ENCODE measurements around the gene ADGRF3.

The ADGRF3 gene, protein sequence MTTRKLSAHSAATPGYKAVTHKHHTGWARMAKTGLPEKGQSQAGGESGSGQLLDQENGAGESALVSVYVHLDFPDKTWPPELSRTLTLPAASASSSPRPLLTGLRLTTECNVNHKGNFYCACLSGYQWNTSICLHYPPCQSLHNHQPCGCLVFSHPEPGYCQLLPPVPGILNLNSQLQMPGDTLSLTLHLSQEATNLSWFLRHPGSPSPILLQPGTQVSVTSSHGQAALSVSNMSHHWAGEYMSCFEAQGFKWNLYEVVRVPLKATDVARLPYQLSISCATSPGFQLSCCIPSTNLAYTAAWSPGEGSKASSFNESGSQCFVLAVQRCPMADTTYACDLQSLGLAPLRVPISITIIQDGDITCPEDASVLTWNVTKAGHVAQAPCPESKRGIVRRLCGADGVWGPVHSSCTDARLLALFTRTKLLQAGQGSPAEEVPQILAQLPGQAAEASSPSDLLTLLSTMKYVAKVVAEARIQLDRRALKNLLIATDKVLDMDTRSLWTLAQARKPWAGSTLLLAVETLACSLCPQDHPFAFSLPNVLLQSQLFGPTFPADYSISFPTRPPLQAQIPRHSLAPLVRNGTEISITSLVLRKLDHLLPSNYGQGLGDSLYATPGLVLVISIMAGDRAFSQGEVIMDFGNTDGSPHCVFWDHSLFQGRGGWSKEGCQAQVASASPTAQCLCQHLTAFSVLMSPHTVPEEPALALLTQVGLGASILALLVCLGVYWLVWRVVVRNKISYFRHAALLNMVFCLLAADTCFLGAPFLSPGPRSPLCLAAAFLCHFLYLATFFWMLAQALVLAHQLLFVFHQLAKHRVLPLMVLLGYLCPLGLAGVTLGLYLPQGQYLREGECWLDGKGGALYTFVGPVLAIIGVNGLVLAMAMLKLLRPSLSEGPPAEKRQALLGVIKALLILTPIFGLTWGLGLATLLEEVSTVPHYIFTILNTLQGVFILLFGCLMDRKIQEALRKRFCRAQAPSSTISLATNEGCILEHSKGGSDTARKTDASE

DNA sequence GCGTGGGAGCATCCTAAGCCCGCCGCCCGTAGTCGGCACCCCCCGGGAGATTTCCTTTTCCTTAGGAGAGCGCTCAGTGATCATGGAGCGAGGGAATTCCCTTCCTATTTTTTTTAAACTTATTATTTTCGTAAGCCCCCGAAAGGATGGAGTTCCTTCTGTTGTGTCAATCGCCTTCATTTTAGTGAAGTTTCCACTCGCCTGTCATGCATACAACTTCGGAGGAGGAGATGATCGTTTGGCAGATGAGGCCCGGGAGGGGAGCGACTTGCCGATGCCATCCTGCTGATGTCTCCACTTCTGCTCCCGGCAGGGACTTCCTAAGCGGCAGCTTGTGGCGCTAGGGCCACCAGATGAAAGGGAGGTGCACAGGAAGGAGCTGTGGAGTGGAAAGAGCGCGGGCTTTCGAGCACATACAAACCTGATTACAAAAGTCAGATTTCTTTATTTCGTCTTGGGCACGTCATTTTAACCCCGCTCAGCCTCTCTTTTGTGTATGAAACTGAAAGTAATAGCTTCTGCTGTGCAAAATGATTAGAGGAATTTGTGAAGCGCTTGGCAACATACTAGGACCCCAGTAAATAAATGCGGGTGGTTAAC is at the start of gene ADGRF3:
ADGRF3 (minus strand) TSS at position 336 of the 600 bp plus-strand sequence. CDS start 555 bp downstream, outside the sequence.
- DNase-seq (ENCODE audit: insufficient read length, low spot score) (no peak), FAIRE-seq (no peak)
- no peak for TF ChIP-seq CTCF (IDR thresholded peaks at IDR 0.05; ENCODE audit: insufficient read depth, missing control alignments)

- TF ChIP-seq CTCF (IDR thresholded peaks at IDR 0.05; ENCODE audit: insufficient read depth, missing control alignments), result no peak
- DNase-seq (ENCODE audit: insufficient read length, low spot score) (no peak), FAIRE-seq (no peak)
Measured at GRCh38 chr2:26395394-26395793, 48.8 kb upstream of the ADGRF3 start.

DNA sequence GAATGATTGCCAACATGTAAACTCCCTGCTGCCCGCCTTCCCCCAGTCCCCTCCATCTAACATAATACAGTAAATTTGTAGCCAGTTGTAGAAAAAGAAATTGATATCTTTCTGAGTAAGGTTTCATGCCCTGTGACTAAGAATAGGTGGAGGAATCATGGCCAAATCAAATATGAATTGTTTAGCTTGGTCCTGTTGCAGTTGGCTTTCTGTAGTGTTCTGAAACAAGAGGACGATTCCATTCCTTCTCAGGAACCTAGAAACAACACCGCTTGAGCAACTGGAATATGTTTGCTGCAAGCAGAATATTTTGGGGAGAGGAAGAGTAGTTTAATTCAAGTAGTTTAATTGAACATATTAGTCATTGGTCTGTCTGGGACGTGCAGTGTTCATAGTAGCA is 48.1 kb upstream of the ADGRF3 start:
- FAIRE-seq (no peak), DNase-seq (ENCODE audit: insufficient read length, low spot score) (no peak)
- no peak for TF ChIP-seq CTCF (IDR thresholded peaks at IDR 0.05; ENCODE audit: insufficient read depth, missing control alignments)

DNA sequence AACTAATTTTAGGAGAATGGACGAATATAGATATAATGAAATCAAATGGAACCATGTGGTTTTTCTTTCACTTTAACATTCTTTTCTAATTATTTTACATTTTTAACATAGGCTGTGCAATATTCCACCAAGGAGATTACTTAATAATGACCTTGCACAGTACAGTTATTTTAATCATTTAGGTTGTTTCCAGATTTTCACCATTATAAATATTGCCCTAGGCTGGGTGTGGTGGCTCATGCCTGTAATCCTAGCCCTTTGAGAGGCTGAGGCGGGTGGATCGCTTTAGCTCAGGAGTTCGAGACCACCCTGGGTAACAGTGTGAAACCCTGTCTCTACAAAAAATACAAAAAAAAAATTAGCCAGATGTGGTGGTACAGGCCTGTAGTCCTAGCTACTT is 40.6 kb upstream of the ADGRF3 start:
- TF ChIP-seq CTCF (IDR thresholded peaks at IDR 0.05; ENCODE audit: insufficient read depth, missing control alignments), result no peak
- FAIRE-seq (no peak), DNase-seq (ENCODE audit: insufficient read length, low spot score) (no peak)

GRCh38 chr2:26384597-26384996 is 38.0 kb upstream of the ADGRF3 start:
- FAIRE-seq (no peak), DNase-seq (ENCODE audit: insufficient read length, low spot score) (no peak)
- TF ChIP-seq CTCF (IDR thresholded peaks at IDR 0.05; ENCODE audit: insufficient read depth, missing control alignments), result no peak

GRCh38 chr2:26384183-26384582 is 37.6 kb upstream of the ADGRF3 start:
- TF ChIP-seq CTCF (IDR thresholded peaks at IDR 0.05; ENCODE audit: insufficient read depth, missing control alignments), result no peak
- DNase-seq (ENCODE audit: insufficient read length, low spot score) (no peak), FAIRE-seq (no peak)
